GM20000 (cell line): Measurements from ENCODE around the gene RAPGEF4.

Experiments used
- DNase-seq: peaks from one replicate; pipeline ENCODE4 v3.0.0; 2012; ENCODE audit warnings: low spot score
- TF ChIP-seq, protein P1 (sequence below): IDR thresholded peaks from 2 replicates; pipeline ENCODE4 v1.5.1; 2012; ENCODE audit warnings: mild to moderate bottlenecking, control low read depth; ENCODE audit errors: extremely low read depth, missing control alignments

RAPGEF4 gene

DNA sequence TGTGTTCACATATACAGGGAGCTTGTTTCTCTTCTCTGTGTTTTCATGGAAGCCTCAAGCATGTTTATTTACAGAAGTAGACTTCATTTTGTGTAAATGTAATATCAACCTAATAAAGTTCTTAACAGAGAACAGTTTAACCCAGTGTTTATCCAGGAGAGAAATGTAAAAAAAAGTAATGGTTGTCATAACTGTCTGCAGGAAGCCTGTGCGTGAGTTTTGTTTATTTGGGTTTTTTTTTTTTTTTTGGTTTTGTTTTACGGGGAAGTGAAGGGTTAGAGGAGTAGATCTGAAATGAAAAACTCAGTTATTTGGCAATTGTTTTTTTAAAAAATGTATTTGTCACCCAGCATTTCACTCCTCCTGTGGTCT lies 124.7 kb downstream of the RAPGEF4 start:
- TF ChIP-seq, protein P1, sequence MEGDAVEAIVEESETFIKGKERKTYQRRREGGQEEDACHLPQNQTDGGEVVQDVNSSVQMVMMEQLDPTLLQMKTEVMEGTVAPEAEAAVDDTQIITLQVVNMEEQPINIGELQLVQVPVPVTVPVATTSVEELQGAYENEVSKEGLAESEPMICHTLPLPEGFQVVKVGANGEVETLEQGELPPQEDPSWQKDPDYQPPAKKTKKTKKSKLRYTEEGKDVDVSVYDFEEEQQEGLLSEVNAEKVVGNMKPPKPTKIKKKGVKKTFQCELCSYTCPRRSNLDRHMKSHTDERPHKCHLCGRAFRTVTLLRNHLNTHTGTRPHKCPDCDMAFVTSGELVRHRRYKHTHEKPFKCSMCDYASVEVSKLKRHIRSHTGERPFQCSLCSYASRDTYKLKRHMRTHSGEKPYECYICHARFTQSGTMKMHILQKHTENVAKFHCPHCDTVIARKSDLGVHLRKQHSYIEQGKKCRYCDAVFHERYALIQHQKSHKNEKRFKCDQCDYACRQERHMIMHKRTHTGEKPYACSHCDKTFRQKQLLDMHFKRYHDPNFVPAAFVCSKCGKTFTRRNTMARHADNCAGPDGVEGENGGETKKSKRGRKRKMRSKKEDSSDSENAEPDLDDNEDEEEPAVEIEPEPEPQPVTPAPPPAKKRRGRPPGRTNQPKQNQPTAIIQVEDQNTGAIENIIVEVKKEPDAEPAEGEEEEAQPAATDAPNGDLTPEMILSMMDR = no peak
- DNase-seq = no peak

DNA sequence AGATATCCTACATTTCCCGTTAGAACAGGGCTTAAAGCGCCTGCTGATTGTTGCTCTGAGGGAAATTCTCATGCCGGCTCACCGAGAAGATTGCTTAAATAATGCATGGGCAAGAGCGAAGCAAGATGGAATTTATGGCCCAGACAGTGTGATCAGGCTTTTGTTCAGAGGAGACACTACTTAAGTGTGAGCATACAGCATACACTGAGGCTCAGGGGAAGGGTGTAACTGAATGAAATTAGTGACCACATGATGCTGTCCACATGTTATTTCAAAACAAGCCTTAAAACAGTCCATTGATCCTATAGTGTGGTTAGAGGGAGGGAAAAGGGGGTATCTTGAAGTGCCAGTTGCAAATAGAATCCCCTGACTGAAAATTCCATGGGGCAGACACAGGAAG lies 125.5 kb downstream of the RAPGEF4 start:
- TF ChIP-seq, protein P1 = no peak
- DNase-seq = no peak

DNA sequence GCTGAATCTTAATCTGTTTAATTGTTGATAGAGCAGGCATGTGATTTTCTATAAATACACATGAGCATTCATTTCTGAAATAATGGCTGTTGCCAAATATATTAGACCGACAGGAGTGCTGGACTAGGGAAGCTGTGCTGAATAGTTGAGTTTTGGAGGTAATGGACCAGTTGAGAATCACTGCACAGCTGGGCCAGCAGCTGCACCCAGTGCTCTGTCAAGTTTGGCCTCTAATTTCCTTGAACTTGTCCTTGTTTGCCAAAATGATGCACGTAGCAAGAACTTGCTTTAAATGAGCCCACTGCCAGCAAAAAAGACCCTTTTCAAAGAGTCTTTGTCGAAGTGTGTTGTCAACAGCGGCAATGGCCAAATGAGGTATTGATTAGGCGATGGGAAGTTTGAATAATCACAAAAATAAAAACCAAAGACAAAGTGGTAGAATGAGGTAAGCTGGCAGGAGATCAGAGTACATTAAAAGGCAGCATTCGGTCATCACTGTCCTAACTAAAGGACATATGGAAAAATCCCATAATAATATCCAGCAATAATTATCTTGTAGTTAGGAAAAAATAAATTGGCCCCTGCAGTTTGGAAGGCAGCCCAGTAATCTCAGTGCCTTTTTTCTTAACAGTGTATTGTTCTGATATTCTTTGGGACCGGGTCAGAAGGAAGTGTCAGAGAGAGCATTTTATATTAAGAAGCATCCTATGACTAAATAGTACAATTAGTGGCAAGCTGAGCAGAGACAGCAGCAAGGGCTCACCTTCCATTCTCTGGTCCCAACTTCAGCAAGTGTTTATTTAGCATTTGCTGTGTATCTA lies 126.2 kb downstream of the RAPGEF4 start:
- no peak for DNase-seq
- TF ChIP-seq, protein P1 = no peak

DNA sequence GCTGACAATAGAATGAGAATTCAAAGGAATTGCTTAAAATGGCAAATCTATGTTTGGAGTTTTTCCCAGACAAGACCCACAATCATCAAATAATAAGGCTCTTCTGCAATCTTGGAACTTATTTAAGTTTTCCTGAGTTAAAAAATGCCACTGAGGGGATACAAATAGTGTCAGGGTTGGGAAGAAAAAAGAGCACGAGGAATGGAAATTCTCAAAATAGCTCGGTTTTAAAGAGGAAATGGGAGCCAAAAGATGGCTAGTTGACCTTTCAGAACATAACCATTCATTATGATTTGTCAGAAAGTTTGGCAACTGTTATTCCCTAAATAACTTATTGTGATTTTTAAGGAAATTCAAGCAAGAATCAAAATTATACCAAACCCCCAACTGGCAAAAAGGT lies 127.7 kb downstream of the RAPGEF4 start:
- TF ChIP-seq, protein P1 = no peak

DNA sequence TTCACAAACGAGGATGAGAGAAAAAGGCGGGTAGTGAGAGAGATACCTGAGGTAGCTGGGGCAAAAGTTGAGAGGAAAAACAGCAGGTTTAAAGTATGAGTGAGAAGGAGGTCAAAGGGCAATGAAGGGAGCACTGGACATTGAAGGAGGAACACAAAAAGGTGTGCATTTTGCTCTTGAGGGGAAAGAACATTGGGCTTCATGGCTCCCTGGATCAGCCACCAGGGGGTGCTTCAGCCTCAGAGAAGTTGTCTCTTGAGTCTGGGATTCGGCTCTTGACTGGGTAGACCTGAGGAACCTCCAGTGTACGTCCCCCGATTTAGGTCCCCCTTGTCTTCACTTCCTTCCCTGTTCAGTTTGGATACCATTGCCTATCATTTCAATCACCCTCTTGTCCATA lies 128.5 kb downstream of the RAPGEF4 start:
- TF ChIP-seq, protein P1 = peak; percentile 86
- DNase-seq = peak; percentile 41

More for the DNA sequence above, 127.7 kb downstream of the RAPGEF4 start:
- DNase-seq = no peak

DNA sequence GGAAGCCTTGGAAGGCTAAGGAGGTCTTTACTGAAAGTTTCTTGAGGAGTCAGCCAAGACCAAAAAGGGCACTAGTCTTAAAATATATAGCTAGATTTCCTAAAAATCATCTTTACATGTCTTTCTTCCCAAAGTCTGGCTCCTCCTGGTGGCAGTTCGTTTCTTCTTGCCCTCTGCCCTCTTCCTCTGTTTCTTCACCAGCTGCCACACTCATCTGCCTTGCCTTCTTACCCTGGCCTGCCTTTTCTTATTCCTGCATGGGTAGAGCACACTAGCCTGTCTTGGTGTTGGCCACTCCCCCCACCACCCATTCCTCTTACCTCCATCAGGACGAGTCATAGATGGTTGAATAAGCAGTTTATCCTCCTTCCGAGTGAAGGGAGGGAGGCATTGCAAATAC lies 129.8 kb downstream of the RAPGEF4 start:
- no peak for DNase-seq

DNA sequence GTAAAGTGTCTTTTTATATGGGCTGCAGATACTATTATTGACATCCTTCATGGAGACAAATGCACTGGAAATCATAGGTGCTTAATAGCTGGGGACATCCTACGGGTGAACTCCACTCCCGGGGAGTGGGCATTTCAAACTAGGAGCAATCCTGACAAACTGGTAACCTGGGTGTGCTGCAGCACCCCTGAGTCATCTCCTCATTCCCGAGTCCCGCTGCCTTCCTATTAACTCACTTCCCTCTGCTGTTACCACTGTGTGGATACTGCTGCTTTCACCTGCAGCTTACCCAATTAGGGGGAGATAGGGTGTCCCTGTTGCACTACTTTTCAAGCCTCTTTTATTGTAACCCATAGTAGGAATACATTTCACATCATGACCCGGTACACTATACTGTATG lies 134.2 kb downstream of the RAPGEF4 start:
- TF ChIP-seq, protein P1 = no peak
- no peak for DNase-seq

More for the DNA sequence above, 129.8 kb downstream of the RAPGEF4 start:
- TF ChIP-seq, protein P1 = no peak
